ENCODE measurements around the gene ADCY9.
"Not testable (repeated sequence)": the region's sequence is repeated elsewhere in the genome, so short reads cannot be mapped to it uniquely, and the experiment has no call there.

ADCY9 gene

DNA sequence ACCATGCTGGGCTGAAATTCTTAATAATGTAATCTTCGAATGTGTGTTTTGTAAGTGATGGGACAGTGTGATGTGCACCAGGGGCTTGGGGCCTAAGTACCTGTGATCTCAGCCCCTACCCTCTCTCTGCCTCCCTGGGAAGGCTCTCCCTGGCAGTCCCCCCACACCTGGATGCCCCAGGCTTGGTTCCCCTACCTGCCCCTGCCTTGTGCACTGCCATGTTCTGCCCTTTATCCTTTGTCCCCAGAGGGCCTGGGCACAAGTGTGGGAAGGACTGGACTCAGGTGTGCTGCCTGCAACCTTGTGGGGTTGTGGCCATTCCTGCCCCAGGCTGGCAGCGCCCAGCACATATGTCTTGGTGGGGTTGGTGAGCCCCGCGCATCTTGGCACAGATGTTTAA, 180.3 kb downstream of the ADCY9 start:
- Histone ChIP-seq H3K4me2 (ENCODE audit: low read depth, low read length, poor library complexity, severe bottlenecking) (no peak overlapping the region), H3K9ac (ENCODE audit: low read length) (no peak overlapping the region), H3K27ac (ENCODE audit: low read depth, low read length) (no peak overlapping the region)

DNA sequence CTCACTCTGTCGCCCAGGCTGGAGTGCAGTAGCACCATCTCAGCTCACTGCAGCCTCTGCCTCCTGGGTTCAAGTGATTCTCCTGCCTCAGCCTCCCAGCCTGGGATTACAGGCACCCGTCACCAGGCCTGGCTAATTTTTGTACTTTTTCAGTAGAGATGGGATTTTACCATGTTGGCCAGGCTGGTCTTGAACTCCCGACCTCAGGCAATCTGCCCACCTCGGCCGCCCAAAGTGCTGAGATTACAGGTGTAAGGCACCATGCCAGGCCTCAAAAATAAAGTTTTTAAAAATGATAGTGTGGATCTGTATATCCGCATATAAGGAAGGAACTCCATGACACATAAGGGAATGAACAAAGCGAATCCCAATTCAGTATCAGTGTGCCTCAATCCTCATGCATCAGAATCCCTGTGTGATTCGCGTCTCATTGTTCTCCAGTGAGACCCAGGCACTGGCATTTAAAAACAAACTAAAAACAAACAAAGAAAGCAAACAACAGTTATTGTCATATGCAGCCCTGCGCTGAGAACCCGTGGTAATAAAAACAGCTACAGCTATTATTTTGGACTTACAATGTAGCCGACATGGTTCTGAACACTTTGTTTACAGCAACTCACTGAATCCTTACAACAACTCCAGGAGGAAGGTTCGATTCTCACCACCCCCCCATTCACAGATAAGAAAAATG, 181.6 kb downstream of the ADCY9 start:
- H3K36me3 ChIP-seq (ENCODE audit: low read length), result no peaks in the 10 kb centered on the region
- TF ChIP-seq, protein P1, sequence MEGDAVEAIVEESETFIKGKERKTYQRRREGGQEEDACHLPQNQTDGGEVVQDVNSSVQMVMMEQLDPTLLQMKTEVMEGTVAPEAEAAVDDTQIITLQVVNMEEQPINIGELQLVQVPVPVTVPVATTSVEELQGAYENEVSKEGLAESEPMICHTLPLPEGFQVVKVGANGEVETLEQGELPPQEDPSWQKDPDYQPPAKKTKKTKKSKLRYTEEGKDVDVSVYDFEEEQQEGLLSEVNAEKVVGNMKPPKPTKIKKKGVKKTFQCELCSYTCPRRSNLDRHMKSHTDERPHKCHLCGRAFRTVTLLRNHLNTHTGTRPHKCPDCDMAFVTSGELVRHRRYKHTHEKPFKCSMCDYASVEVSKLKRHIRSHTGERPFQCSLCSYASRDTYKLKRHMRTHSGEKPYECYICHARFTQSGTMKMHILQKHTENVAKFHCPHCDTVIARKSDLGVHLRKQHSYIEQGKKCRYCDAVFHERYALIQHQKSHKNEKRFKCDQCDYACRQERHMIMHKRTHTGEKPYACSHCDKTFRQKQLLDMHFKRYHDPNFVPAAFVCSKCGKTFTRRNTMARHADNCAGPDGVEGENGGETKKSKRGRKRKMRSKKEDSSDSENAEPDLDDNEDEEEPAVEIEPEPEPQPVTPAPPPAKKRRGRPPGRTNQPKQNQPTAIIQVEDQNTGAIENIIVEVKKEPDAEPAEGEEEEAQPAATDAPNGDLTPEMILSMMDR (IDR thresholded peaks at IDR 0.05; ENCODE audit: insufficient read depth, low read length, poor library complexity, severe bottlenecking), result no peak
- no peak for TF ChIP-seq EZH2phosphoT487 (conservative IDR thresholded peaks at IDR 0.05; ENCODE audit: low read length)
- H3K9me3 ChIP-seq (ENCODE audit: insufficient read depth, low read length), result no peaks in the 10 kb centered on the region
- H3K9ac ChIP-seq (ENCODE audit: low read length), result no peak overlapping the region
- H3K27ac ChIP-seq (ENCODE audit: low read depth, low read length), result no peak overlapping the region
- H3K4me3 ChIP-seq (ENCODE audit: insufficient read depth, low read length, poor library complexity, severe bottlenecking), result no peak overlapping the region
- H3K27me3 ChIP-seq (ENCODE audit: low read length), result no peaks in the 10 kb centered on the region
- no peaks in the 10 kb centered on the region for H3K79me2 ChIP-seq (ENCODE audit: insufficient read depth, low read length)
- H3F3A ChIP-seq (ENCODE audit: insufficient read depth), result no peaks in the 10 kb centered on the region
- H2AFZ ChIP-seq (ENCODE audit: low read depth, low read length, severe bottlenecking), result no peak overlapping the region
- no peak overlapping the region for H3K4me2 ChIP-seq (ENCODE audit: low read depth, low read length, poor library complexity, severe bottlenecking)
- no peaks in the 10 kb centered on the region for H3K9me2 ChIP-seq (replicated peaks; ENCODE audit: insufficient read depth, low read length)
- no peaks in the 10 kb centered on the region for H4K20me1 ChIP-seq (ENCODE audit: low read depth, low read length)

More for the DNA sequence above, 180.3 kb downstream of the ADCY9 start:
- TF ChIP-seq, protein P1 (IDR thresholded peaks at IDR 0.05; ENCODE audit: insufficient read depth, low read length, poor library complexity, severe bottlenecking), result no peak
- TF ChIP-seq EZH2phosphoT487 (conservative IDR thresholded peaks at IDR 0.05; ENCODE audit: low read length), result no peak
- no peak overlapping the region for H3K4me3 ChIP-seq (ENCODE audit: insufficient read depth, low read length, poor library complexity, severe bottlenecking)
- H3K36me3 ChIP-seq (ENCODE audit: low read length), result no peaks in the 10 kb centered on the region
- no peaks in the 10 kb centered on the region for H3K9me2 ChIP-seq (replicated peaks; ENCODE audit: insufficient read depth, low read length)
- H3K27me3 ChIP-seq (ENCODE audit: low read length), result no peaks in the 10 kb centered on the region
- no peaks in the 10 kb centered on the region for H4K20me1 ChIP-seq (ENCODE audit: low read depth, low read length)
- no peaks in the 10 kb centered on the region for H3K9me3 ChIP-seq (ENCODE audit: insufficient read depth, low read length)
- H3K79me2 ChIP-seq (ENCODE audit: insufficient read depth, low read length), result no peaks in the 10 kb centered on the region
- H2AFZ ChIP-seq (ENCODE audit: low read depth, low read length, severe bottlenecking), result no peak overlapping the region
- H3F3A ChIP-seq (ENCODE audit: insufficient read depth), result no peaks in the 10 kb centered on the region

DNA sequence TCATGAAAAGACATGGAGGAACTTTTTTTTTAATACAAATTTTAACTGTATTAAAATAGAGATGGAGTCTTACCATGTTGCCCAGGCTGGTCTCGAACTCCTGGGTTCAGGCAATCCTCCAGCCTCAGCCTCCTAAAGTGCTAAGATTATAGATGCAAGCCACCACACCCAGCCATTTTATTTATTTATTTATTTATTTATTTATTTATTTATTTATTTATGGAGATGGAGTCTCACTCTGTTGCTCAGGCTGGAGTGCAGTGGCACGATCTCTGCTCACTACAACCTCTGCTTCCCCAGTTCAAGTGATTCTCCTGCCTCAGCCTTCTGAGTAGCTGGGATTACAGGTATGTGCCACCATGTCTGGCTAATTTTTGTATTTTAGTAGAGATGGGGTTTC, 189.1 kb downstream of the ADCY9 start:
- not testable (repeated sequence) for H3K4me3 ChIP-seq (ENCODE audit: insufficient read depth, low read length, poor library complexity, severe bottlenecking); H3K9me3 ChIP-seq (ENCODE audit: insufficient read depth, low read length); H3K27me3 ChIP-seq (ENCODE audit: low read length); H3K9ac ChIP-seq (ENCODE audit: low read length); H3K4me2 ChIP-seq (ENCODE audit: low read depth, low read length, poor library complexity, severe bottlenecking); H4K20me1 ChIP-seq (ENCODE audit: low read depth, low read length); H3F3A ChIP-seq (ENCODE audit: insufficient read depth); H3K36me3 ChIP-seq (ENCODE audit: low read length); H3K27ac ChIP-seq (ENCODE audit: low read depth, low read length); H2AFZ ChIP-seq (ENCODE audit: low read depth, low read length, severe bottlenecking); H3K9me2 ChIP-seq (replicated peaks; ENCODE audit: insufficient read depth, low read length); H3K79me2 ChIP-seq (ENCODE audit: insufficient read depth, low read length)

DNA sequence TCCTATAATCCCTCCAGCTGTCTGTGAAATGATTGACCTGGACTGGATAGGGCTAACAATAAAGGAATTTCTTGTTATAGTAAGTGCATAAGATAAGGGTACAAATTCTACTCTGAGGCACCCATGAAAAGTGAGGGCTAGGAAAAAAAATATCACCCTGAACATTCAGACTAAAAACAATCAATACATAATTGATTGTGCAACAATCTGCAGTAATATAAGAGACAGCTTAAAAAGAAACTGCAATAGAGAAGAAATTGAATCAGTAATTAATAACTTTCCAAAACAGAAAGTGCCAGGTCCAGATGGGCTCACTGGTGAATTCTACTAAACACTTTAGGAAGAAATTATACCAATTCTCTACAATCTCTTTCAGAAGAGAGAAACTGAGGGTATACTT, 191.5 kb downstream of the ADCY9 start:
- no peaks in the 10 kb centered on the region for H3K9me3 ChIP-seq (ENCODE audit: insufficient read depth, low read length)
- H3K4me2 ChIP-seq (ENCODE audit: low read depth, low read length, poor library complexity, severe bottlenecking), result no peak overlapping the region
- no peak overlapping the region for H3K4me3 ChIP-seq (ENCODE audit: insufficient read depth, low read length, poor library complexity, severe bottlenecking)
- no peaks in the 10 kb centered on the region for H3K36me3 ChIP-seq (ENCODE audit: low read length)
- TF ChIP-seq EZH2phosphoT487 (conservative IDR thresholded peaks at IDR 0.05; ENCODE audit: low read length), result no peak
- TF ChIP-seq, protein P1 (IDR thresholded peaks at IDR 0.05; ENCODE audit: insufficient read depth, low read length, poor library complexity, severe bottlenecking), result no peak
- H2AFZ ChIP-seq (ENCODE audit: low read depth, low read length, severe bottlenecking), result no peak overlapping the region
- no peaks in the 10 kb centered on the region for H3K9me2 ChIP-seq (replicated peaks; ENCODE audit: insufficient read depth, low read length)
- no peaks in the 10 kb centered on the region for H4K20me1 ChIP-seq (ENCODE audit: low read depth, low read length)
- H3K27ac ChIP-seq (ENCODE audit: low read depth, low read length), result no peak overlapping the region
- H3K27me3 ChIP-seq (ENCODE audit: low read length), result no peaks in the 10 kb centered on the region
- no peak overlapping the region for H3K9ac ChIP-seq (ENCODE audit: low read length)
- H3F3A ChIP-seq (ENCODE audit: insufficient read depth), result no peaks in the 10 kb centered on the region
- no peaks in the 10 kb centered on the region for H3K79me2 ChIP-seq (ENCODE audit: insufficient read depth, low read length)

All from SU-DHL-6 (cell line).